Naive thymus-derived CD4-positive, alpha-beta T cell (primary cell): ENCODE data around the gene P2RY13. TPM values are rescaled to one million over a fixed set of nuclear protein-coding genes. Genes with fewer than 3 reads are reported as not detected.

Experiments
- ATAC-seq: fragments of 150-1000 bp; cut with Tn5 transposase; 2 replicates; pipeline ENCODE4 v1.10.0; 2021; ENCODE audit warnings: mild to moderate bottlenecking, moderate library complexity
- CTCF ChIA-PET: fragments of 350-600 bp; sonication (Branson Sonifier 250); formaldehyde crosslinking; loops from one replicate; lab custom pipeline; 2021; ENCODE audit warnings: antibody characterized with exemption; lab: Charles Lee
- POLR2A ChIA-PET: fragments of 350-600 bp; sonication (Branson Sonifier 250); formaldehyde crosslinking; loops from one replicate; lab custom pipeline; 2021; ENCODE audit warnings: antibody characterized with exemption, inconsistent platforms; lab: Charles Lee
- DNase-seq, 9 donors: peaks; one replicate each; pipeline versions ENCODE4 v3.0.0 to v3.0.0-alpha.2; 2020 to 2022; ENCODE audit warnings: mixed read lengths in 1 of 9
- H3K27ac ChIP-seq: one replicate; pipeline ENCODE4 v1.7.0; 2013; ENCODE audit warnings: mild to moderate bottlenecking, low read depth, low read length, moderate library complexity
- H3K27me3 ChIP-seq, 2 donors: one replicate each; pipeline ENCODE4 v1.7.0; 2013; ENCODE audit warnings: low read length in 2 of 2, mild to moderate bottlenecking in 2 of 2, moderate library complexity in 2 of 2; ENCODE audit not compliant: control insufficient read depth in 2 of 2, insufficient read depth in 2 of 2
- H3K36me3 ChIP-seq, 3 experiments: 1 replicate in 2 of 3; 2 replicates in 1 of 3; pipeline ENCODE4 v1.7.0; 2013; ENCODE audit warnings: low read length in 3 of 3, mild to moderate bottlenecking in 3 of 3, moderate library complexity in 1 of 3; ENCODE audit not compliant: insufficient read depth in 3 of 3, control insufficient read depth in 2 of 3
- H3K4me1 ChIP-seq, 2 donors: one replicate each; pipeline ENCODE4 v1.7.0; 2013; ENCODE audit warnings: low read length in 2 of 2, mild to moderate bottlenecking in 2 of 2, moderate library complexity in 1 of 2; ENCODE audit not compliant: control insufficient read depth in 2 of 2, insufficient read depth in 2 of 2
- H3K4me3 ChIP-seq: 2 replicates; pipeline ENCODE4 v1.7.0; 2013; ENCODE audit warnings: mild to moderate bottlenecking, low read length
- H3K9me3 ChIP-seq, 3 experiments: 1 replicate in 2 of 3; 2 replicates in 1 of 3; pipeline ENCODE4 v1.7.0; 2013; ENCODE audit warnings: low read length in 3 of 3; ENCODE audit not compliant: control insufficient read depth in 2 of 3
- H3K27ac Mint-ChIP-seq, 9 donors: one replicate each; pipeline ENCODE4 v1.8.0; 2020 to 2022; ENCODE audit warnings: mixed read lengths in 9 of 9, mild to moderate bottlenecking in 8 of 9, moderate library complexity in 5 of 9, inconsistent platforms in 2 of 9
- H3K27me3 Mint-ChIP-seq, 5 donors: one replicate each; pipeline ENCODE4 v1.8.0; 2021 to 2022; ENCODE audit warnings: mixed read lengths in 5 of 5, mild to moderate bottlenecking in 1 of 5
- H3K36me3 Mint-ChIP-seq, 5 donors: one replicate each; pipeline ENCODE4 v1.8.0; 2020 to 2022; ENCODE audit warnings: mixed read lengths in 5 of 5, mild to moderate bottlenecking in 3 of 5, inconsistent platforms in 1 of 5
- H3K4me1 Mint-ChIP-seq, 7 donors: one replicate each; pipeline ENCODE4 v1.8.0; 2020 to 2022; ENCODE audit warnings: mixed read lengths in 7 of 7, mild to moderate bottlenecking in 3 of 7, inconsistent platforms in 1 of 7
- H3K4me3 Mint-ChIP-seq, 10 donors: one replicate each; pipeline ENCODE4 v1.8.0; 2020 to 2022; ENCODE audit warnings: mild to moderate bottlenecking in 10 of 10, mixed read lengths in 10 of 10, moderate library complexity in 6 of 10, inconsistent platforms in 2 of 10
- H3K9me3 Mint-ChIP-seq, 11 donors: one replicate each; pipeline ENCODE4 v1.8.0; 2020 to 2022; ENCODE audit warnings: mixed read lengths in 11 of 11, mild to moderate bottlenecking in 4 of 11, inconsistent platforms in 1 of 11, moderate library complexity in 1 of 11
- intact Hi-C, 2 donors: fragments of 100-400 bp; cut with micrococcal nuclease; formaldehyde crosslinking; loops; one replicate each; pipeline ENCODE4 v1.15.1; 2023
- polyA plus RNA-seq, 2 donors: library from polyadenylated mRNA; unstranded; fragments of 300-500 nt; fragmentation: Illumina TruSeq; gene quantifications; one replicate each; pipeline ENCODE4 v1.2.3, GENCODE V29; 2021
- total RNA-seq, 6 experiments: library from RNA in 5 of 6; stranded (reverse) in 5 of 6; gene quantifications; 1 replicate in 5 of 6; 2 replicates in 1 of 6; pipeline ENCODE4 v1.2.3 and lab custom pipeline; 2021 to 2026

Gene P2RY13
- total and polyA plus RNA-seq, 7 experiments from 2014 or later = 0.13 to 11.4 TPM; not detected in 5

DNA sequence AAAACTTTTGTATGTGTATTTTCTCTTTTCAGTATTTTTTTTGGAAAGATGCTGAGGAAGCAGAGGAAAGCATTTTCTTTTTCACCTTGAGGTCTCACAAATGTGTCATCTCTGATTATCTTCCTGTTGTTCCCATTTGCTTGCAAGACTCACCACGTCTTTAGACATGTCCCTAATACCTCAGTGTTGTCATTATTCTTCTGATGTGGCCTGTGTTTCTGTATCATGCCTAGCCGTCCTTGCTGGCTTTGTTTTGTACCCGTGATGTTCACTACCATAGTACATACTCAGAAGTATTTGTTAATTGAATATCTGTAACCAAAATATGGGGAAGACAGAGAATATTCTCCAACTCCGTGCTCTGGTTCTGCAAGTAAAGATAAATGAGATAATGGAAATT lies 46.0 kb downstream of the P2RY13 start:
- CTCF ChIA-PET = interaction anchor here (1.1 to 7.4 kb wide), 6 partner anchors 48 to 121 kb away, joined by 3 to 133 read pairs (median 17); no protein-coding TSS in a partner anchor
- Histone ChIP-seq H3K4me1 (peaks cover 4 to 5% of the 10 kb centered on the region in 2 donors), H3K27me3 (no peaks in the 10 kb centered on the region), H3K27ac (no peak overlapping the region), H3K4me3 (no peak overlapping the region), H3K9me3 (no peaks in the 10 kb centered on the region), H3K36me3 (no peaks in the 10 kb centered on the region)
- POLR2A ChIA-PET = interaction anchor here (5.8 kb wide), 1 partner anchor 55 kb away, joined by 39 read pairs; no protein-coding TSS in a partner anchor
- H3K4me1 Mint-ChIP-seq = peaks cover 4 to 52% (median 13%) of the 10 kb centered on the region in 7 donors
- no peaks in the 10 kb centered on the region for H3K9me3 Mint-ChIP-seq
- peak overlapping the region in 2 of 9 donors; percentile 11 to 56 for H3K27ac Mint-ChIP-seq
- intact Hi-C loops = loop anchor here (1.0 to 5.0 kb wide), 14 partner anchors 15 to 635 kb away; partner anchors contain the start of genes GPR171 (in 2 of the 2), P2RY13 (in 2 of the 2) and SIAH2 (in 1 of the 2)
- H3K4me3 Mint-ChIP-seq = peak overlapping the region in 1 of 10 donors; percentile 41
- no peaks in the 10 kb centered on the region for H3K27me3 Mint-ChIP-seq
- no peaks in the 10 kb centered on the region for H3K36me3 Mint-ChIP-seq
- peak; percentile 31 for ATAC-seq
- no peak for DNase-seq

DNA sequence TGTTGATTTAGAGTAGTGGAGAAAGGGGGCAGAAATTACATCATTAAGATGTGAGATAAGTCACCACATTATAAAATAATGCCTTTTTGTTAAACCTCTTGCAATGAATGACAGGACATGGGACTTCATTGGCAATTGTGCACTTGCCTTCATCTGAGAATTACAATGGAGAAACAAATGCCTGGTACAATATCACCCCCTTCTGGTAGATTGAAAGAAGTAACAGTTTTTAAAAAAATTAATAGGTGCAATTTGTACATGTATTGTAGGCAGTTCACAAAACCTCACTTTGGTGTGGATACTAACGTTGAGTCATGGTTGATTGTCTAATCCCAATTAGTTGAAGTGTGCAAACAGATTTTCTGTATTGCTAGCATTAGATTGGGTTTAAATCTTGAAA lies 46.4 kb downstream of the P2RY13 start:
- H3K4me1 Mint-ChIP-seq = peaks cover 7 to 57% (median 18%) of the 10 kb centered on the region in 7 donors
- peak overlapping the region in 1 of 9 donors; percentile 56 for H3K27ac Mint-ChIP-seq
- CTCF ChIA-PET = interaction anchor here (0.7 to 7.4 kb wide), 10 partner anchors 15 to 130 kb away, joined by 3 to 133 read pairs (median 5); no protein-coding TSS in a partner anchor
- no peak overlapping the region for H3K4me3 ChIP-seq
- peaks cover 6 to 9% of the 10 kb centered on the region in 2 donors for H3K4me1 ChIP-seq
- intact Hi-C loops = loop anchor here (1.0 to 5.0 kb wide), 14 partner anchors 14 to 635 kb away; partner anchors contain the start of genes GPR171 (in 2 of the 2), P2RY13 (in 2 of the 2) and SIAH2 (in 1 of the 2)
- no peaks in the 10 kb centered on the region for H3K9me3 ChIP-seq
- peak; percentile 76 for ATAC-seq
- no peaks in the 10 kb centered on the region for H3K27me3 Mint-ChIP-seq
- no peaks in the 10 kb centered on the region for H3K9me3 Mint-ChIP-seq
- H3K27me3 ChIP-seq = no peaks in the 10 kb centered on the region
- POLR2A ChIA-PET = interaction anchor here (5.8 kb wide), 1 partner anchor 55 kb away, joined by 39 read pairs; no protein-coding TSS in a partner anchor
- peak overlapping the region in 1 of 10 donors; percentile 41 for H3K4me3 Mint-ChIP-seq
- H3K36me3 Mint-ChIP-seq = no peaks in the 10 kb centered on the region
- no peaks in the 10 kb centered on the region for H3K36me3 ChIP-seq
- H3K27ac ChIP-seq = no peak overlapping the region
- DNase-seq = peak in 7 of 9 donors; percentile 39 to 74 (median 68)

DNA sequence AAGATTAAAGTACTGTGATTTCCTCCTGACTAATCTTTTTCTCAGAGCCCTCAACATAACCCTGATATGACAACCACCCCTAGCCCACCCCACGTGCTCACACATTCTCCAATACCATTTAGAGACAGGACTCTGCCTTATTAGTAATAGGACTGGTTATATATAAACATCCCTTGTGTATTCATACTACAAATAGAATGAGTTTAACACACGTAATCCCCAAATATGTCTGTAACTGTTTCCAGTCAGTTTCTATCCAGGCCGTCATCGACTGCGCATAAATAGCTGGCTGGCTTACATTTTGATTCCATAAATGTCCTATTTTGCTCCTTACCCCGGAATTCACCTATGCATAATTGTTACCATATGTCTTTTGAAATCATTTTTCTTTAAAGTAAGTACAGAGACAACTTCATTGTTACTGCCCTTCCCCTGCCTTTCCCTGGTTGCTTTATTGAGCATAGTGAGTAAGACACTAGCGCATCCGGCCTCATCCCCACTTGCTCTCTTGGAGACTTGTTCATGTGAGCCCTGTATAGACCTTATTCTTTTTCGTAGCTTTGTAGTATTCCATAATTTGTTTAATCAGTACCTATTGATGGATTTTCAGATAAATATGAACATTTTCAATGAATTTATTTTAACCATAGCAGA lies 47.6 kb downstream of the P2RY13 start:
- H3K4me3 Mint-ChIP-seq = no peak overlapping the region
- peaks cover 8 to 61% (median 24%) of the 10 kb centered on the region in 7 donors for H3K4me1 Mint-ChIP-seq
- peak overlapping the region in 1 of 9 donors; percentile 62 for H3K27ac Mint-ChIP-seq
- Histone ChIP-seq H3K27ac (no peak overlapping the region), H3K4me1 (peaks cover 11 to 14% of the 10 kb centered on the region in 2 donors), H3K4me3 (no peak overlapping the region), H3K36me3 (no peaks in the 10 kb centered on the region), H3K27me3 (no peaks in the 10 kb centered on the region), H3K9me3 (no peaks in the 10 kb centered on the region)
- DNase-seq (no peak), ATAC-seq (no peak)
- H3K9me3 Mint-ChIP-seq = no peaks in the 10 kb centered on the region
- ChIA-PET CTCF (interaction anchor here (0.7 to 7.4 kb wide), 9 partner anchors 14 to 125 kb away, joined by 3 to 133 read pairs (median 7); no protein-coding TSS in a partner anchor), POLR2A (interaction anchor here (0.7 to 5.8 kb wide), 4 partner anchors 54 to 115 kb away, joined by 3 to 39 read pairs (median 5); no protein-coding TSS in a partner anchor)
- H3K36me3 Mint-ChIP-seq = no peaks in the 10 kb centered on the region
- intact Hi-C loops = loop anchor here (2.0 to 5.0 kb wide), 6 partner anchors 13 to 557 kb away; partner anchors contain the start of genes P2RY13 (in 2 of the 2), GPR171 (in 1 of the 2) and SIAH2 (in 1 of the 2)
- H3K27me3 Mint-ChIP-seq = no peaks in the 10 kb centered on the region

DNA sequence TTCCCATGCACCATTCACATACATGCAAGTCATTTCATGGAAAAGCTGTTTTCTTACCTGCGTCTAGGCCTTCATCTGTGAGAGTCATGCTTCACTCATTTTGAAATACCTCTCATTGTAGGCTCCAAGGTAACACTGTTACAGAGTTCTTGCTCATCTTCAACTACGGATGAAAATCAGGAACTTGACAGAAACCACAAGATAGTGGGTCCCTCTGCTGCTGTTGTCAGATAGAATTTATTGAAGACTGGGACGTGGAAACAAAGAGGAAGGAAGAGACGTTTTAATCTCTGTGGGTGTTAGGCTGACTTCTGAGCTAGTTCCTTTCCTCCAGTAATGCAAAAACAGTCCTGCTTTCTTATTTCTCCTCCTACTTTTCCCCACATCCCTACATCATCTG lies 51.1 kb downstream of the P2RY13 start, which contains the start of gene P2RY14:
TSS of gene P2RY14 (minus strand) at position 313 of the 400 bp plus-strand sequence. CDS start 64,226 bp downstream, outside the sequence.
- Mint-ChIP-seq H3K4me3 (peak within 1 kb of the TSS in 7 of 10 donors; percentile 32 to 81 (median 53)), H3K36me3 (peaks cover 0 to 17% (median 0%) of the 10 kb centered on the region in 5 donors), H3K27ac (peak within 1 kb of the TSS; percentile 59 to 92 (median 76)), H3K27me3 (no peaks in the 10 kb centered on the region), H3K9me3 (peaks cover 0 to 2% (median 0%) of the 10 kb centered on the region in 11 donors), H3K4me1 (peaks cover 21 to 67% (median 44%) of the 10 kb centered on the region in 7 donors)
- H3K4me3 ChIP-seq = no peak within 1 kb of the TSS
- intact Hi-C loops = loop anchor here (1.0 to 10.0 kb wide), 4 partner anchors 51 to 873 kb away; partner anchors contain the start of genes EIF2A (in 1 of the 2), SERP1 (in 1 of the 2) and TSC22D2 (in 1 of the 2)
- DNase-seq = peak in 2 of 9 donors; percentile 21 to 23
- CTCF ChIA-PET = interaction anchor here (0.9 to 7.4 kb wide), 5 partner anchors 10 to 115 kb away, joined by 3 to 133 read pairs (median 5); no protein-coding TSS in a partner anchor
- H3K4me1 ChIP-seq = peaks cover 20 to 21% of the 10 kb centered on the region in 2 donors
- H3K27ac ChIP-seq = peak within 1 kb of the TSS; percentile 45
- H3K36me3 ChIP-seq = no peaks in the 10 kb centered on the region
- POLR2A ChIA-PET = interaction anchor here (0.5 to 5.8 kb wide), 11 partner anchors 8 to 111 kb away, joined by 3 to 39 read pairs (median 3); partner anchors contain the start of gene GPR171
- no peaks in the 10 kb centered on the region for H3K9me3 ChIP-seq
- peak; percentile 69 for ATAC-seq
- H3K27me3 ChIP-seq = no peaks in the 10 kb centered on the region

DNA sequence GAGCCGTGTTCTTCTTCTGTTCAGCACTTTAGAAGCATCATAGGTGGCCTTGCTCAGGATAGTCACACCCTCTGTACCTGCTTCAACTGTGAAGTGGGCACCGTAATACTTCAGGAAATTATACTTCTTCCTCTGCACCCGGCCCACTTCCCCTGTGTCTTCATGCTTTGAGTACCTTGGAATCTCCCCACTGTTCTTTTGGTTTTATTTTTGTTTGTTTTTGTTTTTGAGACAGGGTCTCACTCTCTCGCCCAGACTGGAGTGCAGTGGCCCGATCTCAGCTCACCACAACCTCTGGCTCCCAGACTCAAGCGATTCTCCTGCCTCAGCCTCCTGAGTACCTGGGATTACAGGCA lies 52.7 kb downstream of the P2RY13 start:
- no peak overlapping the region for H3K4me3 ChIP-seq
- Mint-ChIP-seq H3K9me3 (peaks cover 0 to 2% (median 0%) of the 10 kb centered on the region in 11 donors), H3K27ac (peak overlapping the region; percentile 1 to 93 (median 67)), H3K4me1 (peaks cover 21 to 63% (median 43%) of the 10 kb centered on the region in 7 donors), H3K27me3 (no peaks in the 10 kb centered on the region), H3K36me3 (peaks cover 0 to 26% (median 0%) of the 10 kb centered on the region in 5 donors), H3K4me3 (peak overlapping the region; percentile 8 to 76 (median 44))
- peak in 8 of 9 donors; percentile 12 to 56 (median 25) for DNase-seq
- H3K27ac ChIP-seq = no peak overlapping the region
- peak; percentile 85 for ATAC-seq
- ChIA-PET CTCF (interaction anchor here (0.6 to 7.4 kb wide), 4 partner anchors 49 to 807 kb away, joined by 3 to 133 read pairs (median 56); no protein-coding TSS in a partner anchor), POLR2A (interaction anchor here (0.6 to 1.5 kb wide), 2 partner anchors 10 to 93 kb away, joined by 3 to 4 read pairs; no protein-coding TSS in a partner anchor)
- no peaks in the 10 kb centered on the region for H3K27me3 ChIP-seq
- intact Hi-C loops = loop anchor here in 1 of 2 donors (1.0 to 10.0 kb wide), 3 partner anchors 8 to 872 kb away; partner anchors contain the start of genes EIF2A, SERP1 and TSC22D2
- no peaks in the 10 kb centered on the region for H3K9me3 ChIP-seq
- peaks cover 20 to 21% of the 10 kb centered on the region in 2 donors for H3K4me1 ChIP-seq
- no peaks in the 10 kb centered on the region for H3K36me3 ChIP-seq
